PC-9 (cell line): ENCODE data around the gene MORC2. TPM values are rescaled to one million over a fixed set of nuclear protein-coding genes. Genes with fewer than 3 reads are reported as not detected.

Experiments used
- BruUV-seq: library from RNA; stranded (reverse); fragments of 400-500 nt; replicated peaks from 2 replicates; lab custom pipeline; 2021; lab: Mats Ljungman, UMichigan
- CTCF ChIA-PET: fragments of 300-600 bp; sonication (Branson Sonifier 250); formaldehyde crosslinking; loops from one replicate; lab custom pipeline; 2022; ENCODE audit warnings: antibody characterized with exemption; lab: Charles Lee
- POLR2A ChIA-PET: fragments of 300-600 bp; sonication (Branson Sonifier 250); formaldehyde crosslinking; loops from one replicate; lab custom pipeline; 2022; ENCODE audit warnings: antibody characterized with exemption; ENCODE audit not compliant: unreplicated experiment; lab: Charles Lee
- DNase-seq, 2 experiments: peaks; one replicate each; pipeline versions ENCODE4 v3.0.0 to v3.0.0-alpha.2; 2015 to 2022; ENCODE audit warnings: mixed read lengths in 1 of 2
- H2AFZ ChIP-seq: fragments of 200-600 bp; sonication (generic); 2 replicates; pipeline ENCODE4 v1.8.1; 2017; ENCODE audit warnings: antibody characterized with exemption
- H3F3A ChIP-seq: fragments of 200-600 bp; sonication (generic); 2 replicates; pipeline ENCODE4 v1.8.1; 2017; ENCODE audit warnings: antibody characterized with exemption, mild to moderate bottlenecking, low read depth; ENCODE audit not compliant: insufficient read depth
- H3K27ac ChIP-seq: fragments of 200-600 bp; sonication (generic); 2 replicates; pipeline ENCODE4 v1.6.1; 2016; ENCODE audit warnings: mixed run types
- H3K27me3 ChIP-seq: fragments of 200-600 bp; sonication (generic); 2 replicates; pipeline ENCODE4 v1.6.1; 2016; ENCODE audit warnings: low read depth, mixed run types; ENCODE audit not compliant: insufficient read depth
- H3K36me3 ChIP-seq: fragments of 200-600 bp; sonication (generic); 2 replicates; pipeline ENCODE4 v1.6.1; 2016; ENCODE audit warnings: low read depth, mixed run types
- H3K4me1 ChIP-seq: fragments of 200-600 bp; sonication (generic); replicated peaks from 2 replicates; pipeline ENCODE4 v1.6.1; 2016; ENCODE audit warnings: mixed run types; ENCODE audit not compliant: insufficient read depth
- H3K4me2 ChIP-seq: fragments of 200-600 bp; sonication (generic); 2 replicates; pipeline ENCODE4 v1.6.1; 2017; ENCODE audit warnings: mixed run types
- H3K4me3 ChIP-seq: fragments of 200-600 bp; sonication (generic); 2 replicates; pipeline ENCODE4 v1.6.1; 2016; ENCODE audit warnings: mixed run types
- H3K79me2 ChIP-seq: fragments of 200-600 bp; sonication (generic); 2 replicates; pipeline ENCODE4 v1.6.1; 2017; ENCODE audit warnings: low read depth, mixed run types
- H3K9me2 ChIP-seq: fragments of 200-600 bp; sonication (generic); 2 replicates; pipeline ENCODE4 v1.8.1; 2017; ENCODE audit warnings: mild to moderate bottlenecking; ENCODE audit not compliant: insufficient read depth
- H3K9me3 ChIP-seq: fragments of 200-600 bp; sonication (generic); 2 replicates; pipeline ENCODE4 v1.8.1; 2016; ENCODE audit warnings: low read depth; ENCODE audit not compliant: insufficient read depth
- H4K20me1 ChIP-seq: fragments of 200-600 bp; sonication (generic); 2 replicates; pipeline ENCODE4 v1.8.1; 2017; ENCODE audit not compliant: insufficient read depth
- CTCF ChIP-seq: fragments of 200-600 bp; sonication (generic); conservative IDR thresholded peaks from 2 replicates; pipeline ENCODE4 v1.6.1; 2017; ENCODE audit warnings: mixed run types, antibody characterized with exemption, mild to moderate bottlenecking, moderate library complexity
- EZH2 ChIP-seq: fragments of 200-600 bp; sonication (generic); IDR thresholded peaks from 2 replicates; pipeline ENCODE4 v1.8.0; 2017; ENCODE audit warnings: antibody characterized with exemption, low read depth
- intact Hi-C: fragments of 100-400 bp; cut with micrococcal nuclease; formaldehyde crosslinking; loops from one replicate; pipeline ENCODE4 v1.10.0; 2022; ENCODE audit not compliant: unreplicated experiment
- total RNA-seq: library from RNA; stranded (reverse); gene quantifications from 2 replicates; pipeline ENCODE4 v1.2.3, GENCODE V29; 2021

Gene MORC2
- total RNA-seq, 1 experiment from 2014 or later: 39.8 TPM

- POLR2A ChIA-PET: no interaction called here
- Histone ChIP-seq H2AFZ (no peak overlapping the region), H3K27me3 (no peaks in the 10 kb centered on the region), H4K20me1 (peaks cover 7% of the 10 kb centered on the region; the same call in 1 of the 2 replicates), H3K4me1 (no peaks in the 10 kb centered on the region), H3K79me2 (no peaks in the 10 kb centered on the region), H3F3A (0 out of 2 replicates have a peak, but pooled peaks cover 3% of the 10 kb centered on the region), H3K9me2 (no peaks in the 10 kb centered on the region), H3K9me3 (no peaks in the 10 kb centered on the region), H3K4me3 (no peak overlapping the region), H3K27ac (no peak overlapping the region), H3K4me2 (no peak overlapping the region), H3K36me3 (peaks cover 10% of the 10 kb centered on the region)
- CTCF ChIA-PET: no interaction called here
- DNase-seq: no peak
- intact Hi-C loops: loop anchor here (10.0 kb wide), 1 partner anchor 293 kb away; the partner anchor contains the start of gene SLC35E4
- TF ChIP-seq EZH2: no peak
- no peak for TF ChIP-seq CTCF
- no TSS peak for BruUV-seq
Observed at GRCh38 chr22:30927806-30928205, 40.8 kb downstream of the MORC2 start.

GRCh38 chr22:30926706-30927105 is 41.9 kb downstream of the MORC2 start:
- POLR2A ChIA-PET: interaction anchor here (0.6 kb wide), 1 partner anchor 135 kb away, joined by 15 read pairs; no protein-coding TSS in a partner anchor
- Histone ChIP-seq H3K27ac (no peak overlapping the region), H3K36me3 (peaks cover 6% of the 10 kb centered on the region), H3F3A (0 out of 2 replicates have a peak, but pooled peaks cover 3% of the 10 kb centered on the region), H4K20me1 (peaks cover 7% of the 10 kb centered on the region; the same call in 1 of the 2 replicates), H3K9me2 (no peaks in the 10 kb centered on the region), H3K4me3 (no peak overlapping the region), H3K79me2 (no peaks in the 10 kb centered on the region), H3K4me2 (no peak overlapping the region), H3K27me3 (no peaks in the 10 kb centered on the region), H3K9me3 (no peaks in the 10 kb centered on the region), H3K4me1 (no peaks in the 10 kb centered on the region), H2AFZ (no peak overlapping the region)
- DNase-seq: no peak
- TF ChIP-seq EZH2 (no peak), CTCF (no peak)
- CTCF ChIA-PET: interaction anchor here (1.1 kb wide), 1 partner anchor 163 kb away, joined by 3 read pairs; no protein-coding TSS in a partner anchor
- intact Hi-C loops: loop anchor here (10.0 kb wide), 1 partner anchor 292 kb away; the partner anchor contains the start of gene SLC35E4
- no TSS peak for BruUV-seq

GRCh38 chr22:30925667-30926066 is 42.9 kb downstream of the MORC2 start:
- no TSS peak for BruUV-seq
- no peak overlapping the region for H3K4me2 ChIP-seq
- no peak for DNase-seq
- intact Hi-C loops: loop anchor here (10.0 kb wide), 1 partner anchor 291 kb away; the partner anchor contains the start of gene SLC35E4
- H3K4me3 ChIP-seq: no peak overlapping the region
- H3K27ac ChIP-seq: no peak overlapping the region
- H3K36me3 ChIP-seq: peaks cover 6% of the 10 kb centered on the region
- peaks cover 11% of the 10 kb centered on the region for H3F3A ChIP-seq
- CTCF ChIA-PET: no interaction called here
- TF ChIP-seq CTCF: no peak
- no peak for TF ChIP-seq EZH2
- H3K4me1 ChIP-seq: no peaks in the 10 kb centered on the region
- no peaks in the 10 kb centered on the region for H3K27me3 ChIP-seq
- no peaks in the 10 kb centered on the region for H3K9me2 ChIP-seq
- H4K20me1 ChIP-seq: peaks cover 7% of the 10 kb centered on the region; the same call in 1 of the 2 replicates
- no peak overlapping the region for H2AFZ ChIP-seq
- POLR2A ChIA-PET: interaction anchor here (0.6 kb wide), 1 partner anchor 135 kb away, joined by 5 read pairs; no protein-coding TSS in a partner anchor
- no peaks in the 10 kb centered on the region for H3K79me2 ChIP-seq
- H3K9me3 ChIP-seq: no peaks in the 10 kb centered on the region
